Thoracic aorta (tissue), 2 donors: Measurements from ENCODE around the gene AUTS2. TPM values are rescaled to one million over a fixed set of nuclear protein-coding genes. Genes with fewer than 3 reads are reported as not detected.
"Not testable (repeated sequence)": the region's sequence is repeated elsewhere in the genome, so short reads cannot be mapped to it uniquely, and the experiment has no call there.

Experiments
- ATAC-seq: fragments of 150-250 bp; one replicate; pipeline ENCODE4 v1.8.0; 2017; ENCODE audit warnings: low read depth; ENCODE audit not compliant: insufficient number of reproducible peaks, low FRiP score
- DNase-seq: peaks from one replicate; pipeline ENCODE4 v3.0.0-alpha.2; 2020; ENCODE audit warnings: low spot score
- H3K27ac ChIP-seq, 2 donors: fragments of 200-600 bp; sonication (generic); 1 replicate in 1 of 2; 2 replicates in 1 of 2; pipeline ENCODE4 v1.5.1; 2016; ENCODE audit warnings: mild to moderate bottlenecking in 2 of 2, moderate library complexity in 2 of 2
- H3K27me3 ChIP-seq: fragments of 200-600 bp; sonication (generic); replicated peaks from 2 replicates; pipeline ENCODE4 v1.6.0; 2016; ENCODE audit warnings: mild to moderate bottlenecking; ENCODE audit not compliant: insufficient read depth
- H3K36me3 ChIP-seq: fragments of 200-600 bp; sonication (generic); one replicate; pipeline ENCODE4 v1.5.1; 2016
- H3K4me1 ChIP-seq, 2 donors: fragments of 200-600 bp; sonication (generic); 1 replicate in 1 of 2; 2 replicates in 1 of 2; pipeline versions ENCODE4 v1.5.1 to v1.6.0; 2016; ENCODE audit warnings: low read depth in 2 of 2, mild to moderate bottlenecking in 1 of 2; ENCODE audit not compliant: control insufficient read depth in 1 of 2
- H3K4me3 ChIP-seq: fragments of 200-600 bp; sonication (generic); 2 replicates; pipeline ENCODE4 v1.5.1; 2016; ENCODE audit warnings: mild to moderate bottlenecking
- H3K9me3 ChIP-seq: fragments of 200-600 bp; sonication (generic); 2 replicates; pipeline ENCODE4 v1.5.1; 2016
- CTCF ChIP-seq: fragments of 200-600 bp; sonication (generic); IDR thresholded peaks from one replicate; pipeline ENCODE4 v1.5.1; 2019; ENCODE audit warnings: antibody characterized with exemption
- total RNA-seq, 2 donors: library from RNA; depleted of rRNA; stranded (reverse); fragments of >200 nt; gene quantifications; one replicate each; pipeline versions ENCODE4 v1.1.0 to v1.2.3, GENCODE V29; 2016

Gene AUTS2
- total RNA-seq, 2 donors from 2014 or later: 49.4 to 101 TPM

- no peak for TF ChIP-seq CTCF
- DNase-seq: no peak
- no peaks in the 10 kb centered on the region for H3K27me3 ChIP-seq
- no peak overlapping the region for H3K4me3 ChIP-seq
- no peak overlapping the region for H3K27ac ChIP-seq
- ATAC-seq: no peak
- H3K4me1 ChIP-seq: no peaks in the 10 kb centered on the region
- H3K9me3 ChIP-seq: no peaks in the 10 kb centered on the region
- H3K36me3 ChIP-seq: no peaks in the 10 kb centered on the region
Observed at GRCh38 chr7:70270149-70270548, 671.9 kb downstream of the AUTS2 start.

GRCh38 chr7:70271617-70272081, 673.4 kb downstream of the AUTS2 start:
- no peaks in the 10 kb centered on the region for H3K27me3 ChIP-seq
- no peak for TF ChIP-seq CTCF
- no peaks in the 10 kb centered on the region for H3K4me1 ChIP-seq
- H3K9me3 ChIP-seq: no peaks in the 10 kb centered on the region
- DNase-seq: no peak
- no peak overlapping the region for H3K4me3 ChIP-seq
- H3K36me3 ChIP-seq: no peaks in the 10 kb centered on the region
- no peak for ATAC-seq
- H3K27ac ChIP-seq: no peak overlapping the region

GRCh38 chr7:70275570-70275969, 677.3 kb downstream of the AUTS2 start:
- H3K4me3 ChIP-seq, DNase-seq, ATAC-seq, H3K4me1 ChIP-seq, H3K36me3 ChIP-seq, H3K27me3 ChIP-seq, H3K27ac ChIP-seq, H3K9me3 ChIP-seq: not testable (repeated sequence)

GRCh38 chr7:70285187-70285586, 686.9 kb downstream of the AUTS2 start:
- no peak overlapping the region for H3K4me3 ChIP-seq
- H3K27me3 ChIP-seq: no peaks in the 10 kb centered on the region
- DNase-seq (no peak), ATAC-seq (no peak)
- TF ChIP-seq CTCF: no peak
- no peaks in the 10 kb centered on the region for H3K4me1 ChIP-seq
- no peaks in the 10 kb centered on the region for H3K9me3 ChIP-seq
- H3K27ac ChIP-seq: no peak overlapping the region
- no peaks in the 10 kb centered on the region for H3K36me3 ChIP-seq

- no peaks in the 10 kb centered on the region for H3K36me3 ChIP-seq
- ATAC-seq: no peak
- no peak overlapping the region for H3K4me3 ChIP-seq
- TF ChIP-seq CTCF: no peak
- H3K27ac ChIP-seq: no peak overlapping the region
- H3K9me3 ChIP-seq: no peaks in the 10 kb centered on the region
- DNase-seq: no peak
- no peaks in the 10 kb centered on the region for H3K27me3 ChIP-seq
- H3K4me1 ChIP-seq: no peaks in the 10 kb centered on the region
Observed at GRCh38 chr7:70285854-70286253, 687.6 kb downstream of the AUTS2 start.

GRCh38 chr7:70288781-70289456, 690.6 kb downstream of the AUTS2 start:
- no peak for DNase-seq
- no peak for ATAC-seq
- TF ChIP-seq CTCF: no peak

More at GRCh38 chr7:70288781-70289456, 690.6 kb downstream of the AUTS2 start:
- no peak overlapping the region for H3K4me3 ChIP-seq
- H3K36me3 ChIP-seq: no peaks in the 10 kb centered on the region
- H3K27ac ChIP-seq: no peak overlapping the region
- H3K4me1 ChIP-seq: no peaks in the 10 kb centered on the region
- H3K9me3 ChIP-seq: no peaks in the 10 kb centered on the region
- no peaks in the 10 kb centered on the region for H3K27me3 ChIP-seq
